NCI-H2107 treated with DMSO at 0.1 percent for 48 hours (cell line): Measurements from ENCODE around the gene OBSCN.

Experiments used
- DNase-seq: peaks from one replicate; lab custom pipeline; 2025; ENCODE audit not compliant: unreplicated experiment; lab: John Stamatoyannopoulos, UW

The OBSCN gene

GRCh38 chr1:228288536-228289238, 80.8 kb downstream of the OBSCN start:
- DNase-seq: no peak

- DNase-seq: no peak
These were observed 81.5 kb downstream of the OBSCN start for GRCh38 chr1:228289239-228289849.

GRCh38 chr1:228289996-228290881, 82.4 kb downstream of the OBSCN start:
- no peak for DNase-seq

- DNase-seq: no peak
These were observed 84.2 kb downstream of the OBSCN start for GRCh38 chr1:228291906-228292608.

- DNase-seq: no peak
These were observed 84.7 kb downstream of the OBSCN start for GRCh38 chr1:228292609-228292911.

- DNase-seq: no peak
These were observed 85.5 kb downstream of the OBSCN start for GRCh38 chr1:228293393-228293792.

GRCh38 chr1:228293816-228294500, 86.1 kb downstream of the OBSCN start:
- no peak for DNase-seq

- no peak for DNase-seq
These were observed 86.9 kb downstream of the OBSCN start for GRCh38 chr1:228294717-228295116.

GRCh38 chr1:228295201-228295600, 87.4 kb downstream of the OBSCN start:
- no peak for DNase-seq

GRCh38 chr1:228295981-228296380, 88.1 kb downstream of the OBSCN start:
- DNase-seq: no peak

- DNase-seq: no peak
These were observed 89.4 kb downstream of the OBSCN start for GRCh38 chr1:228297242-228297641.

- no peak for DNase-seq
These were observed 90.0 kb downstream of the OBSCN start for GRCh38 chr1:228297822-228298221.

- DNase-seq: no peak
These were observed 90.6 kb downstream of the OBSCN start for GRCh38 chr1:228298471-228298870.

GRCh38 chr1:228299211-228299610, 91.4 kb downstream of the OBSCN start:
- DNase-seq: no peak

- no peak for DNase-seq
These were observed 92.1 kb downstream of the OBSCN start for GRCh38 chr1:228299901-228300300.

- DNase-seq: no peak
These were observed 94.2 kb downstream of the OBSCN start for GRCh38 chr1:228302086-228302485.

- DNase-seq: no peak
These were observed 95.8 kb downstream of the OBSCN start for GRCh38 chr1:228303596-228303995.

GRCh38 chr1:228304225-228304624, 96.4 kb downstream of the OBSCN start:
- no peak for DNase-seq

GRCh38 chr1:228304766-228305395, 97.0 kb downstream of the OBSCN start:
- no peak for DNase-seq

GRCh38 chr1:228305721-228306152, 97.9 kb downstream of the OBSCN start:
- no peak for DNase-seq
